Measurements from ENCODE around the gene GNG4.
"Not testable (repeated sequence)": the region's sequence is repeated elsewhere in the genome, so short reads cannot be mapped to it uniquely, and the experiment has no call there.

GNG4 gene

DNA sequence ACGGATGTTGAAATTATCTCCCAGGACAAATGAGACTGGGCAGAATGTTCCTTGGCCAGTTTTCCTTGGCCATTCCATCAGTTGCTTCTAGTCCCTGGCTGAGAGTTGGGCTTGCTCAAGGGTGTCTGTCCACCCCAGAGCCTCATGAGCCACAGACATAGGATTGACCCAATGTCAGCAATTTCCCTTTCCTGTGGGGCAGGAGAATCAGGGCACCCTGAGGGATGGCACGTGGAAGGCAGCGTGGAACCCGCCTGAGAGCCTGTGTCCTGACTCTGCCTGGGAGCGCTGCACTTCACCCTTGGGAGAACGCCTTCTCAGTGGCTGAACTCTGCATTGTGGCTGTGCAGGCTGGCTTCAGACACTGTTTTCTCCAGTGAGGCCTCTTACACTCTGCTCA, 74.0 kb downstream of the GNG4 start:
- FAIRE-seq, result no peak

DNA sequence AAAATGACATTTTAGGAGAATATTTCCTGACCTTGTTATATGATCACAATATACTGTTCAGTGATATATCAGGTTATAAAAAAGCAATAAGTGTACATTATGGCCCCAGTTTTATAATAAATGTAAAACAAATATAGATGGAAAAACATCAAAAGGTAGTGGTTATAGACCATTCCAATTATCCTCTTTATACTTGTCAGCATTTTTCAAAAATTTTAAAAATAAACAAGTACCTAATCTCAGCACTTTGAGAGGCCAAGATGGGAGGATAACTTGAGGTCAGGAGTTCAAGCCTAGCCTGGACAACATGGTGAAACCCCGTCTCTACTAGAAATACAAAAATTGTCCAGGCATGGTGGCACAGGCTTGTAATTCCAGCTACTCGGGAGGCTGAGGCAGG, 75.7 kb downstream of the GNG4 start:
- no peak for FAIRE-seq

DNA sequence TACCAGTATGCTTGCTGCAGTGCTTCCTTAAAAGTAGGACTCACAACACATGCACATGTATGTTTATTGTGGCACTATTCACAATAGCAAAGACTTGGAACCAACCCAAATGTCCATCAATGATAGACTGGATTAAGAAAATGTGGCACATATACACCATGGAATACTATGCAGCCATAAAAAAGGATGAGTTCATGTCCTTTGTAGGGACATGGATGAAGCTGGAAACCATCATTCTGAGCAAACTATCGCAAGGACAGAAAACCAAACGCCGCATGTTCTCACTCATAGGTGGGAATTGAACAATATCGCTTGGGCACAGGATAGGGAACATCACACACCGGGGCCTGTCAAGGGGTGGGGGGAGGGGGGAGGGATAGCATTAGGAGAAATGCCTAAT, 76.6 kb downstream of the GNG4 start:
- FAIRE-seq, result not testable (repeated sequence)

DNA sequence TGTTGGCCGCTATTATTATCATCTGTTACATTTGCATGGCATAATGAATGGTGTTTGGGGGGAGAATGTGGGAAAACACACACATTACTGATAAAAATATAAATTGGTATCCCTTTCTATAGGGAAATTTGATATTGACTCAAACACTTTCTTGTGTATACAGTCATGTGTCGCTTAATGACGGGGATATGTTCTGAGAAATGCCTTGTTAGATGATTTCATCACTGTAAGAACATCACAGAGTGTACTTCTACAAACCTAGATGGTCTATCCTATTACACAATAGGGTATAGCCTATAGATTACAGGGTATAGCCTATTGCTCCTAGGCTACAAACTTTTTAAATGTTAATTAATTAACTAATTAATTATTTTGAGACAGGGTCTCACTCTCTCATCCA, 78.1 kb downstream of the GNG4 start:
- no peak for FAIRE-seq

DNA sequence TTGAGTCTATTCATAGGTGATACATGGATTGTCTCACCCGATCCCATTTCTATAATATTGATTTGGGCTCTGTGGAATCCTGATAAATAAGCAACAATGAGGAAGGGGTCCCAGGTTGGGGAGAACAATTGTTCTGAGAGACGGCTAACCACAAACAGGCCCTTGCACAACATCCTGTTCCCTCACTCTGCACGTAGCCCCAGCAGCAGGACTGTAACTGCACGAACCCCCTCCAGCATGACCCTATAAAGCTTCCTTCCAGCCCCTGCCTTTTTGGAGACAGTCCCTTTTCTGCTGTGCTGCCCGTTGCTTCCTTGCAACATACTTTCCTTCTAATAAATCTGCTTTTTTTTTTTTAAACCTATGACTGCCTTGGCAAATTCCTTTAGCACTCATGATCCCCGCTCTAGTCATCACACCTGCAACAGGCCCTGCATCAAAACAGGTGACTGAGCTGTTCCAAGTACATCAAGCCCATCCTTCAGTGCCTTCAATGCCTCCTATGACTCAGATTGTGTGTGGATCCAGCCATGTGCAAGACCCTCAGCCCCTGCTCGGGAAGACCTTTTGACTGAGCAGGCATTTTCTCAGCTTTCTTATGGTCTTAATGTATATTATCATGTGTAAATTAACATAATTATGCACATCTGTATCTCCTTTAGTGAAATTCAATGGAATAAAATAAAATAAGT, 81.6 kb downstream of the GNG4 start:
- no peak for FAIRE-seq

DNA sequence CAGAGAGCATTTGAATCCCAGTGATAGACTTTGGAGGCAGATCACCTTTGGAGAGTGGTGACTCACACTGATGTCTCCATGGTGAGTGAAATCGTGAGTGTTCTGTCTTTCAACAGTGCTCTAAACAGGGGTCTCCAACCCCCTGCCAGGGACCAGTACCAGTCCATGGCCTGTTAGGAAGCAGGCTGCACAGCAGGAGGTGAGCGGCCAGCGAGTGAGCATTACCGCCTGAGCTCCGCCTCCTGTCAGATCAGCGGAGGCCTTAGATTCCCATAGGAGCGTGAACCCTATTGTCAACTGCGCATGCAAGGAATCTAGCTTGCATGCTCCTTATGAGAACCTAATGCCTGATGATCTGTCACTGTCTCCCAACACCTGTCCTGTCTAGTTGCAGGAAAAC, 83.5 kb downstream of the GNG4 start:
- no peak for FAIRE-seq

DNA sequence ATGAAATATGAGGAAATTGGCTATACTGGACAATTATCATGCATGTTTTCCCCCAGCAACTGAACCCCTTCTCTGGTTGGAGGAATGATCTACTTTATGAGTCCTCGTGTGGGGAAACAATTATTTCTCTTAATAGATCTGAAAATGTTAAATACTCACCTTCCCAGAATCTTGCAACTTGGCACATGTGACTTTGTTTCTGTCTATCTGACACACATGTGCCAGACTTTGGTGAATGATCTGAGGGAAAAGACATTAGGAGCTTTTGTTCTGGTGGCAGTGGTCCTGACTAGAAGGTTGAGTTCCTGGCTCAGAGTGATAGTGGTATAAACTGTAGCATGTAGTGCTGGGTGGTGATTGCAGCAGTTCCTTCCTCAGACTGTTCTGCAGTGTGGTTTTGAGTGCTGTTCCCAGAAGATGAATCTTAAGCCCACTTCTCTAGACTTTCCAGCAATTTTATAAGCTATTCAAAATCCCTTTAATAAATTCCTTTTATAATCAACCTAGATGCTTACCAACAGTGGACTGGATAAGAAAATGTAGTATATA, 86.0 kb downstream of the GNG4 start:
- no peak for FAIRE-seq

DNA sequence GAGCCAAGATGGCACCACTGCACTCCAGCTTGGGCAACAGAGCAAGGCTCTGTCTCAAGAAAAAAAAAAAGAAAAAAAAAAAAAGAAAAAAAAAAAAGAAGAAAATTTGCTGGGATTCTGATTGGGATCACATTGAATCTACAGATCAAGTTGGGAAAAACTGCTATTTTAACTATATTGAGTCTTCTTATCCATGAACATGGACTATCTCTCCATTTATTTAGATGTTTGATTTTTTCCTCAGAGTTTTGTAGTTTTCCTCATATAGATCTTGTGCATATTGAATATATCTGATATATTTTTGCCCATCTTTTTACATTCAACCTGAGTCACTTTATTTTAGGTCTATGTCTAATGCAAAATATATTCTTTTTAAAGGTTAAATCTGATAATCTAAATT, 87.0 kb downstream of the GNG4 start:
- FAIRE-seq, result no peak

DNA sequence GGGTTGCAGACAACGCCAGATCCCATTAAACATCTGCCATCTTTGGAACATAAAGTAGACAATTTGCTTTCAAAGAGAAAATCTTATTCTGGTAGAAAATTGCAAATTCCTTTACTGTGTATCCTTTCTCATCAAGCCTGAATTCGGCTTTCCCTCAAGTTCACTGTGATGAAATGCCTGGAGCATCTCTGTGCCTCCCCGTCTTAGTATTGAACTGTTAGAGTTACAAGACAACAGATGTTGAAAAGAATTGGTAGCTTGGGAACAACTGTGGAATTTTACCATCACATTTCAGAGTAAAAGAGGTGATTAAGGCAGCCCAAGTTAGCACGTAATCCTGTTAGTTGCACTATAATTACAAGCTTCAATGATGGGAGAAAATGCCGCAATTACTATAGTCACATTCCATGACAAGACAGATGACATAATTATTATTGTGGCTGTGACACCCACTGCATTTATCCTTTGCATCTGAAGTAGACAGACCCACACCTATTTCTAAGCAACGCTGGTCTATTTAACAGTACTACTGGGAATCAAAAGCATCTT, 90.9 kb downstream of the GNG4 start:
- no peak for FAIRE-seq

DNA sequence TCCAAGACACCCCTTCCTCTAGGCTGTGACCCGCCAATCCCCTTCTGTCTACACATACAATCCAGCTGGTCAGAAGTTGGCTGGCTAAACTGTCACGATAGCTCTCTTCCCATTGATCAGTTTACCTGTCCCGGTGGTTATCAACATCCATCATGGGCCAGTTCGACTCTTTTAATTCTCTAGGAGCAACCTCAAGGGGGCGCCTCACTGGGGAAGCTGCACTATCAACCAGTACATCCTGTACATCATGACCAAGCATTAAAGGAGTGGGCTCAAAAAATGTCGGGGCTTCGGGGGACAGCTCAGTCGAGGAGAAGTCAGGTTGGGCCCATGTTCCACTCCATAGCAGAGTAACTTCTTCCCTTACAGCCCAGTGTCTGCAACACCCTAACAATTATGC, 92.1 kb downstream of the GNG4 start:
- no peak for FAIRE-seq

DNA sequence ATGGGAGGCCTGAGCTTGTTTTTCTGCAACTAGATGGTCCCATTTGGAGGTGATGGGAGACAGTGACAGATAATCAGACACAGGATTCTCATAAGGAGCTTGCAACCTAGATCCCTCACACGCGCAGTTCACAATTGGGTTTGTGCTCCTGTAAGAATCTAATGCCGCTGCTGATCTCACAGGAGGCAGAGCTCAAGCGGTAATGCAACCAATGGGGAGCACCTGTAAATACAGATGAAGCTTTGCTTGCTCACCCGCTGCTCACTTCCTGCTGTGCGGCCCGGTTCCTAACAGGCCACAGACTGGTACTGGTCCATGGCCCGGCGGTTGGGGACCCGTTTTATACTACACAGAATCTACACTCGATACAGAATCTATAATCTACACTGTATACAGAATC, 92.8 kb downstream of the GNG4 start:
- FAIRE-seq, result no peak

DNA sequence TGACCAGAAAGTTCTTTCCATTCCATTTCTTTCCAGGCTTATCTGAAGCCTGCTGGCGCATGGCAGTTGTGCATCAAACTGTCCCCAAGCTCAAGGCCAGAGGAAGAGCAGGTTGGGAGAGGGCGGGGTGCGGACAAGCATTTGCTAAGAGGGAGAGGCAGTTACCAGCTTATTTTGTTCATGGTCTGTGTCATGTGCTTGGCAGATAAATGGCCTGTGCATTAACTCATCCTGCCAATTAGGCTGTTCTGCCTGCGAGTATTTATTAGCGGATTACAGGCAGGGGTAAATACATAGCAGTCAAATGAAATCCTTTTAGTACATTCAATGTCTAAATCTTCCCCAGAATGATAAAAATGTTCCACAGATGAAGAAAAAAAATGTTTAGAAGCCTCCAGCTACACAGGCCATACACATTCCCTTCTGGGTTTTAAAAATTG, 96.5 kb downstream of the GNG4 start:
- FAIRE-seq, result no peak

DNA sequence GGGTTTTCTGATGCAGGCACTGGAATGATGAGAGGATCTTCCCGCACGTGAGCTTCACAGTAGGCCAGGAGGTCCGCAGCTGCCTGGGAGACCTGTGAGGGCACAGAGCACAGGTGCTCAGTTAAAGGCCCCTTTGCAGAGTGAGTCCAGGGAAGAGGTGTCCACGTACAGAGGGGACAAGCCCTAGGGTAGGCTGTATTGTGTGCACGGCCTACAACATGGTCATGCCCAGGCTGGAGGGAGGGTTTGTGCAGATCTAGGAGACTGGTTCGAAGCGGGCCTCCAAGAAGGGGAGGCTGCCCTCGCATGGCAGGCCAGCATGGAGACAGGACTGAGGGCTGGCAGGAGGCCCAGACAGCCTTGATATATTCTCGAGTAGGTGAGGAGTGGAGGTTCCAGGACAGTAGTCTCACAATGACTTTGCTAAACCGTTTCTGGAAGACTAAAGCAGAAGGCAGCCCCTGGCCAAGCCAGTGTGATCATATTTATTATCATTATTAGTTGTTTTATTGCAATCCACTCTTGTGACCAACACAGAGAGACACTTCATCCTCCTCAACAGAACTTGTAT, 97.4 kb downstream of the GNG4 start:
- no peak for FAIRE-seq

DNA sequence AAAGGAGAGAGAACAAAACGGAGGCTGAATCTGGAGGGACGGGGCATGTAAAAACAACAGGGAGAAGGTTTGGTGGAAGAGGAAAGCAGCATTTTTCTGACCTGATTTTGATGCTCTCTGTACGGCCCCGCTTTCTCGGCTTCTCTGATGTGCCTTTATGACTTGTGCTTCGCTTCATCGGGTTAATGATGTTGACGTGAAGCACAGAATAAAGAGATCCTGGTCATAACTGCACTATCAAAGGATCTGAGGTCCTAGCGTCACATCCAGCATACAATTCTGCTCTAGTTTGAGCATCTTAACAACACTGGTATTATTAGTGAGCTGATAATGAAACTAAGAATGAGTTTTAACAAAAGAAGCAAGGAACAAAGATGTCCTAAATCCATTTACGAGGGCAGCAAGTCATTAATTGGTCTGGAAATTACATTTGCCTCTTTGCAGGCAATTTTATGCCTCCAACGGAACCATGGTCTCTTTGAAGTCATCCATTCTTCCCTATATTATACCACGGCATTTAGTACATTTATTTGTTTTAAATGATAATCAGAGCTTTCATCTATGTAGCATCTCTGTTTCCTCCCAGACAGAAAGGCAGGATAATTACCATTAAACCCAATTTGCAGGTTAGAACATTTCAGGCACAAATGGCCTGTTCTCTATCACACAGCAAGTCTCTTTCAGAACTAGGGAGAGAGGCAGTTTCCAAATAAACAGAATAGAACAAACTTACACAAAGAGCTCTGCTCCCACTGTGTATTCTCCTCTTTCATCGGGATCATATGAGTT, 100.0 kb downstream of the GNG4 start:
- no peak for FAIRE-seq

DNA sequence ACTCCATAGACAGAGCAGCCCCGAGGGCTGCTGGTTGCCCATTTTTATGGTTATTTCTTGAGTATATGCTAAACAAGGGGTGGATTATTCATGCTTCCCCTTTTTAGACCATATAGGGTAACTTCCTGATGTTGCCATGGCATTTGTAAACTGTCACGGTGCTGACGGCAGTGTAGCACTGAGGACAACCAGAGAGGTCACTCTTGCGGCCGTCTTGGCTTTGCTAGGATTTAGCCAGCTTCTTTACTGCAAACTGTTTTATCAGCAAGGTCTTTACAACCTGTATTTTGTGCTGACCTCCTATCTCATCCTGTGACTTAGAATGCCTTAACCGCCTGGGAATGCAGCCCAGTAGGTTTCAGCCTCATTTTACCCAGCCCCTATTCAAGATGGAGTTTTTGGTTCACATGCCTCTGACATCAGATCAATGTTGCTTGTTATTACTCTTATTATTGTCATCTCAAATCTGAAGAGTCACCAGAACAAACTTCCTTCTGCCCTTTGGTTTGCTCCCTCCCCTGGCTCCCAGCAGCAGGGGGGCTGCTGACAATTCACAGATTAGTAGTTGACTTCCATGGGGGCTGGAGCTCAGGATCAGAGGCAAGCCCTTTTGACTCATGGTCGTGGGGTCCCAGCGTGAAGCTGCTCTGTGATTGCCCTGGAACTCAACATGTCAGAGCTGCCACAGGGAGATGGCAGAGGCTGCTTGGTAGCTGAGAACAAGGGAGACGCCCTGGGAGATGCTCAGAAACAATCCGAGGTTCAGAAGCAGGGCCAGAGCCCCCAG, 103.0 kb downstream of the GNG4 start:
- not testable (repeated sequence) for FAIRE-seq

DNA sequence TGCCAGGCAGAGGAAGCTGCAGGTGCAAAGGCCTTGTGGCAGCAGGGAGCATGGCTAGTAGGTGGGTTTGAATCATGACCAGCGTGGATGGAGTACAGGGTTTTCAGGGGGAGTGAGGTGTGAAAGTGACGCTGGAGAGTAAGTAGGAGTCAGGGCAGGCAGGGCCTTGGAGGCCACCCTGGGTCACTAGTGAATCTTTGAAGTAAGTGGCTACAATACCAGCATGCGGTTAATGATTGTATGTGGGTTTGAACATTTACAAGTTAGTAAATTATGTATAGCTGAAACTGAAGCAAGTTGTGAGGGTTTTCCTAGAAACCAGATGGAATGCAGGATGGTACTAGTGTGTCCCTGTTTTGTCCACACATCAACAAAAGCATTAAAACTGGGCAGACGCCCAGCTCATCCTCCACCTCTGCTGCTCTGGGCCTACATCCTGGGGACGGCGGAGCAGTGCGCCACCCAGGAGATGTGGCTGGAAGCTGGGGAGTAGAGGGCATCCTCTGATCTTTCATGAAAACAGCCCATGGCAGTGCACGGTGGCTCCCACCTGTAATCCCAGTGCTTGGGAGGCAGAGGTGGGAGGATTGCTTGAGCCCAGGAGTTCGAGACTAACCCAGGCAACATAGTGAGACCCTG, 104.2 kb downstream of the GNG4 start:
- FAIRE-seq, result no peak

DNA sequence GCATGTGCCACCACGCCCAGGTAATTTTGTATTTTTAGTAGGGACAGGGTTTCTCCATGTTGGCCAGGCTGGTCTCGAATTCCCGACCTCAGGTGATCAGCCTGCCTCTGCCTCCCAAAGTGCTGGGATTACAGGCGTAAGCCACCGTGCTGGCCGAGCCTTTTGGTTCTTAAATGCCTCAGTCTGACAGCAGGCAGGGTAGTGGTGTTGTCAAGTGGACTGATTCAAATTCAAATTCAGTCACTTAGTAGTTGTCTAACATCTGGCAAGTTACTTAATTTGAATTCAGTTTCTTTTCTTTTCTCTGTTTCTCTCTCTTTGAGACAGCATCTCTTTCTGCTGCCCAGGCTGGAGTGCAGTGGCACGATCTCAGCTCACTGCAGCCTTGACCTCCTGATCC, 106.7 kb downstream of the GNG4 start:
- not testable (repeated sequence) for FAIRE-seq

DNA sequence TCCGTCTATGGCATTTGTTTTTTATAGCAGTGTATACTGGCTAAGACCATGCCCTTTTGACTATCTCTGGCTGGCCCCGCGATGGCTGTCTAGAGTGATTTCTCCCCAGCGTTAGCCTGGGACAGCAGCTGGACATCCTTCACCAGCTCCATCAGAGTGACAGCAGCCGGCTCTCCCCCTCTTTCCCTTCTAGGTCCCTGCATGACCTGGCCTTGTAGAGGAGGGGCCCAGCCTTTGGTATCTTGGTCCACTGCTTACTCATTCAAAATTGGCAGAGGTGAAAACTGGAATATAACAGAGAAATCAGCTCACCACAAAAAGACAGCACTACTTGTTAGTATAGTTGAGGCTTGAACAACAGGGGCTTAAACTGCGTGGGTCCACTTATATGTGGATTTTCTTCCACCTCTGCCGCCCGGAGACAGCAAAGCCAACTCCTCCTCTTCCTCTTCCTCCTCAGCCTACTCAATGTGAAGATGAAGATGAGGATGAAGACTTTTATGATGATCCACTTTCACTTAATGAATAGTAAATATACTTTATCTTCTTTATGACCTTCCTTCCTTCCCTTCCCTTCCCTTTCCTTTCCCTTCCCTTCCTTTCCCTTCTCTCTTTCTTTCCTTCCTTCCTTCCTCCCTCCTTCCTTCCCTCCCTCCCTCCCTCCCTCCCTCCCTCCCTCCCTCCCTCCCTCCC, 116.0 kb downstream of the GNG4 start:
- no peak for FAIRE-seq

DNA sequence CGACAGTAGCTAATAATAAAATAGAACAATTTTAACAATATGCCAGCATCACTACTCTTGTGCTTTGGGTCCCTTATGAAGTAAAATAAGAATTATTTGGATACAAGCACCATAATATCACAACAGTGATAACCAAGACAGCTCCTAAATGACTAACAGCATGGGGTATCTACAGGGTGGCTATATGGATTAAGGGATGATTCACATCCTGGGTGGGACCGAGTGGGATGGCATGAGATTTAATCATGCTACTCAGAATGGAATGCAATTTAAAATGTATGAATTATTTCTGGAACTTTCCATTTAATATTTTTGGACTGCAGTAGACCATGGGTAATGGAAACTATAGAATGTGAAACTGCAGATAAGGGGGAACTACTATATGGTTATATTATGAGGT, 117.2 kb downstream of the GNG4 start:
- no peak for FAIRE-seq

DNA sequence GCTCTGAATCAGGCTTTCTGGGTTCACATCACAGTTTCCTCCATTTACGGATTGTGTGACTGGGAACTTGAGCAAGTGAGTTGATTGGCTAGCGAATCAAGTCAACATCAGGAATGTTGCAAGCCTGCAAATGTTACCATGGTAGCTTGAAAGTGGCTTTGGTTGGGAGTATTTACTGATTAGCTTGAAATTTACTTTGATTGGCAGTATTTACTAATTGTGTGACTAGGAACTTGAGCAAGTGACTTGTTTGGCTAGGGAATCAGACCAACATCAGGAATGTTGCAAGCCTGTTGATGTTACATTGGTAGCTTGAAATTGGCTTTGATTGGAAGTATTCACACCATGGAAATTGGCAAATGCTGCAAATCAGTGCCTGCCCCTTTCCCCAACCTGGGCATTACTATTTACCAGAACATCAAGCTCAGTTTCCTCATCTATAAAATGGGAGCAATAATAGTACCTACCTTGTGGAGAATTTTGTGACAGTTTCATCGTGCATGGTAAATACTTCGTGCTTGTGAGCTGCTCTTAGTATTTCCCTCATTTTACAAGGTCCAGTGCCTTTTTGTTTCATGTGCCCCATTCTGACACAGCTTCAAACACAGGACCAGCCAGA, 122.3 kb downstream of the GNG4 start:
- FAIRE-seq, result peak; percentile 71

DNA sequence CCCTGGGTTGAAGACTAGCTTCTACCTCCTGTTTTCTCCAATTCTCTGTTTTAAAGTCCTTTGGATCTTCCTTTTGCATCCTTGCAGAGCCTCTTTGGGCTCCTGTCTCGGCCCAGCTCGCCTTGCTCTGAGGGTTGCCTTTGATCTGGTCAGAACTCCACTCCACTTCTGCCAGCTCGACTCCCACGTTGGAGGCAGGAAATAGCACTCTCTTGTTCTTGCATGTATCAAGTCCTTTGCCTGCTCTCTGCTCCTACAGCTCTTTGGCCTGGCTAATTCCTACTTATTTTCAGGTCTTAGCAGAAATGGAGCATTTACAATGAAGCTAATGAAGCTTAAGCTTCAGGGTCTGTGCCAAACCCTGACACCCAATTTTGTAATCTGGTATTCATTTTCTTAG, 124.3 kb downstream of the GNG4 start:
- no peak for FAIRE-seq
